PFSK-1 (cell line): Measurements from ENCODE around the gene FSIP2.

Experiments used
- POLR2AphosphoS5 ChIP-seq: IDR thresholded peaks from 2 replicates; pipeline ENCODE4 v1.6.1; 2012; ENCODE audit warnings: low read depth, mild to moderate bottlenecking, control low read depth, low read length, moderate library complexity
- SIN3A ChIP-seq: IDR thresholded peaks from 2 replicates; pipeline ENCODE4 v1.6.1; 2012; ENCODE audit warnings: mild to moderate bottlenecking, low read length, moderate library complexity, borderline replicate concordance; ENCODE audit not compliant: insufficient read depth
- TAF1 ChIP-seq: IDR thresholded peaks from 2 replicates; pipeline ENCODE4 v1.6.1; 2012; ENCODE audit warnings: low read length, control low read depth, borderline replicate concordance; ENCODE audit not compliant: insufficient read depth
- TF ChIP-seq, protein P1 (sequence below), 2 experiments: IDR thresholded peaks; 2 replicates each; pipeline versions ENCODE4 v1.6.1 to v1.8.0; 2011 to 2012; ENCODE audit warnings: low read depth in 2 of 2, low read length in 2 of 2, control low read depth in 1 of 2, inconsistent platforms in 1 of 2, mild to moderate bottlenecking in 1 of 2, moderate library complexity in 1 of 2; ENCODE audit not compliant: insufficient read depth in 1 of 2

GRCh38 chr2:185835974-185836373 lies 97.4 kb downstream of the FSIP2 start:
- no peak for TF ChIP-seq SIN3A
- no peak for TF ChIP-seq TAF1
- TF ChIP-seq, protein P1, sequence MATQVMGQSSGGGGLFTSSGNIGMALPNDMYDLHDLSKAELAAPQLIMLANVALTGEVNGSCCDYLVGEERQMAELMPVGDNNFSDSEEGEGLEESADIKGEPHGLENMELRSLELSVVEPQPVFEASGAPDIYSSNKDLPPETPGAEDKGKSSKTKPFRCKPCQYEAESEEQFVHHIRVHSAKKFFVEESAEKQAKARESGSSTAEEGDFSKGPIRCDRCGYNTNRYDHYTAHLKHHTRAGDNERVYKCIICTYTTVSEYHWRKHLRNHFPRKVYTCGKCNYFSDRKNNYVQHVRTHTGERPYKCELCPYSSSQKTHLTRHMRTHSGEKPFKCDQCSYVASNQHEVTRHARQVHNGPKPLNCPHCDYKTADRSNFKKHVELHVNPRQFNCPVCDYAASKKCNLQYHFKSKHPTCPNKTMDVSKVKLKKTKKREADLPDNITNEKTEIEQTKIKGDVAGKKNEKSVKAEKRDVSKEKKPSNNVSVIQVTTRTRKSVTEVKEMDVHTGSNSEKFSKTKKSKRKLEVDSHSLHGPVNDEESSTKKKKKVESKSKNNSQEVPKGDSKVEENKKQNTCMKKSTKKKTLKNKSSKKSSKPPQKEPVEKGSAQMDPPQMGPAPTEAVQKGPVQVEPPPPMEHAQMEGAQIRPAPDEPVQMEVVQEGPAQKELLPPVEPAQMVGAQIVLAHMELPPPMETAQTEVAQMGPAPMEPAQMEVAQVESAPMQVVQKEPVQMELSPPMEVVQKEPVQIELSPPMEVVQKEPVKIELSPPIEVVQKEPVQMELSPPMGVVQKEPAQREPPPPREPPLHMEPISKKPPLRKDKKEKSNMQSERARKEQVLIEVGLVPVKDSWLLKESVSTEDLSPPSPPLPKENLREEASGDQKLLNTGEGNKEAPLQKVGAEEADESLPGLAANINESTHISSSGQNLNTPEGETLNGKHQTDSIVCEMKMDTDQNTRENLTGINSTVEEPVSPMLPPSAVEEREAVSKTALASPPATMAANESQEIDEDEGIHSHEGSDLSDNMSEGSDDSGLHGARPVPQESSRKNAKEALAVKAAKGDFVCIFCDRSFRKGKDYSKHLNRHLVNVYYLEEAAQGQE (IDR thresholded peaks at IDR 0.05; ENCODE audit: insufficient read depth in 1 of 2, low read depth in 2 of 2, low read length in 2 of 2) = no peak
- TF ChIP-seq POLR2AphosphoS5 = no peak
